Measurements from ENCODE around the gene SUV39H1.
"Not testable (repeated sequence)": the region's sequence is repeated elsewhere in the genome, so short reads cannot be mapped to it uniquely, and the experiment has no call there.

SUV39H1 gene

GRCh38 chrX:48689208-48689920 lies 7.2 kb upstream of the SUV39H1 start:
- DNase-seq: no peak

- not testable (repeated sequence) for DNase-seq
These were observed 4.8 kb upstream of the SUV39H1 start for GRCh38 chrX:48691746-48692145.

- no peak for DNase-seq
These were observed 1.6 kb upstream of the SUV39H1 start for GRCh38 chrX:48694776-48695533.

GRCh38 chrX:48695534-48695896 lies 1.0 kb upstream of the SUV39H1 start:
- no peak for DNase-seq

GRCh38 chrX:48695925-48696300 lies 621 bp upstream of the SUV39H1 start:
- no peak for DNase-seq

- DNase-seq: no peak
These were observed 584 bp downstream of the SUV39H1 start for GRCh38 chrX:48696909-48697727.

GRCh38 chrX:48698306-48698705 lies 1.8 kb downstream of the SUV39H1 start:
- no peak for DNase-seq

GRCh38 chrX:48700246-48700645 lies 3.7 kb downstream of the SUV39H1 start:
- no peak for DNase-seq

- no peak for DNase-seq
These were observed 4.6 kb downstream of the SUV39H1 start for GRCh38 chrX:48700951-48701653.

GRCh38 chrX:48702032-48702431 lies 5.5 kb downstream of the SUV39H1 start:
- no peak for DNase-seq

GRCh38 chrX:48702716-48703115 lies 6.2 kb downstream of the SUV39H1 start:
- no peak for DNase-seq

- no peak for DNase-seq
These were observed 6.7 kb downstream of the SUV39H1 start for GRCh38 chrX:48703228-48703627.

GRCh38 chrX:48703642-48704481 lies 7.3 kb downstream of the SUV39H1 start:
- DNase-seq: no peak

GRCh38 chrX:48705871-48706270 lies 9.3 kb downstream of the SUV39H1 start:
- no peak for DNase-seq

- DNase-seq: no peak
These were observed 13.1 kb downstream of the SUV39H1 start for GRCh38 chrX:48709522-48710112.

GRCh38 chrX:48711162-48711928 lies 14.8 kb downstream of the SUV39H1 start:
- DNase-seq: no peak

- DNase-seq: no peak
These were observed 15.5 kb downstream of the SUV39H1 start for GRCh38 chrX:48711929-48712505.

GRCh38 chrX:48713847-48714246 lies 17.3 kb downstream of the SUV39H1 start:
- no peak for DNase-seq

GRCh38 chrX:48714573-48714972 lies 18.0 kb downstream of the SUV39H1 start:
- no peak for DNase-seq

GRCh38 chrX:48715072-48715471 lies 18.5 kb downstream of the SUV39H1 start:
- no peak for DNase-seq

Data from activated naive CD4-positive, alpha-beta T cell (primary cell).